ENCODE results near the gene ETS2.

DNA sequence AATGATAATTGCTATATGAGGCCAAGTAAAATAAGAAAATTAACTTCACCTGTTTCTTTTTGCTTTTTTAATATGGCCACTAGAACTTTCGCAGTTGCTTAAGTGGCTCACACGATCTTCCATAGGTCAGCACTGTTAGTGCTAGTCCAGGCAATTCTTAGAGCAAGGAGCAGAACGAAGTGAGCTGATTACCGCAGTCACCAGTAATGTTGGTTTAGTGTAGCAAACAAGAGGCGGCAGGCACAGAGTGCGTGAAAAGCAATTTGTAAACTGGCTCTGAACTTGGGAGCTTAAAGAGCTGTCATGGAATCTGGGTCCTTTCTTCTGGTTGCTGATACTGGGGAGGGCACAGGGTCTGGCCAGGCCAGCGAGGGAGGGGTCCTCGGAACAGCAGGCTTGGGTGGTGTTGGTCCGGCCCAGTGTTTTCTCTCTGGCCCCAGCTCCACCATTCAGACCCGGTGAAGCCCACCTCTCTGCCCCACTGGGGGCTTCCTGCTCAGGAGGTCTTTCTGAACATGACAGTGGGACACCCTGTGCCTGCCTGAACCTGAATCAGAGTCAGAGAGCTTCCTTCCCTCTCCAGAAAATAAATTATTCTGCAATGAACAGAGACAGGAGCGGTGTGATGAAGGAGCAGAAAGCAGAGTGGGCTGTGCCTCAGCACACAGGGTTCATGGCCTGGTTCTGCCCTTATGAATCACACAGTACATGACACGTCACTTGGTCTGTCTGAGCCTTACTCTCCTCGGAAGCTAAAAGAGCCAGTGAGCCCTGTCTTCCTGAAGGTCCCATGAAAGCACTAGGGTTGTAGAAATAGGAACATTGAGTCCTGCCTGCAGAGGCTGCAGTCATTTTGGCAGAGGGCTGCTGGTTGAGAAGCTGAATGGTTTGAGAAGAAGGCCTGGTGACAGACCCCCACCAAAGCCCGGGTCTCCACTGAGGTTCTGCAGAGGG is 11.9 kb downstream of the ETS2 start:
- TF ChIP-seq, protein P1, sequence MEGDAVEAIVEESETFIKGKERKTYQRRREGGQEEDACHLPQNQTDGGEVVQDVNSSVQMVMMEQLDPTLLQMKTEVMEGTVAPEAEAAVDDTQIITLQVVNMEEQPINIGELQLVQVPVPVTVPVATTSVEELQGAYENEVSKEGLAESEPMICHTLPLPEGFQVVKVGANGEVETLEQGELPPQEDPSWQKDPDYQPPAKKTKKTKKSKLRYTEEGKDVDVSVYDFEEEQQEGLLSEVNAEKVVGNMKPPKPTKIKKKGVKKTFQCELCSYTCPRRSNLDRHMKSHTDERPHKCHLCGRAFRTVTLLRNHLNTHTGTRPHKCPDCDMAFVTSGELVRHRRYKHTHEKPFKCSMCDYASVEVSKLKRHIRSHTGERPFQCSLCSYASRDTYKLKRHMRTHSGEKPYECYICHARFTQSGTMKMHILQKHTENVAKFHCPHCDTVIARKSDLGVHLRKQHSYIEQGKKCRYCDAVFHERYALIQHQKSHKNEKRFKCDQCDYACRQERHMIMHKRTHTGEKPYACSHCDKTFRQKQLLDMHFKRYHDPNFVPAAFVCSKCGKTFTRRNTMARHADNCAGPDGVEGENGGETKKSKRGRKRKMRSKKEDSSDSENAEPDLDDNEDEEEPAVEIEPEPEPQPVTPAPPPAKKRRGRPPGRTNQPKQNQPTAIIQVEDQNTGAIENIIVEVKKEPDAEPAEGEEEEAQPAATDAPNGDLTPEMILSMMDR (conservative IDR thresholded peaks at IDR 0.05 in 1 of 2, IDR thresholded peaks at IDR 0.05 in 1 of 2; ENCODE audit: extremely low read depth in 1 of 2, insufficient read depth in 1 of 2, low read depth in 1 of 2, low read length in 2 of 2) = no peak
- TF ChIP-seq EZH2 (IDR thresholded peaks at IDR 0.05; ENCODE audit: borderline replicate concordance, low read length) = no peak

All from mammary epithelial cell (primary cell).